Amniotic stem cell (primary cell): ENCODE results near the gene USP47.

Experiments used
- DNase-seq: peaks from one replicate; lab custom pipeline; 2025; lab: John Stamatoyannopoulos, UW

USP47 gene

GRCh38 chr11:11980841-11981308 is 139.1 kb downstream of the USP47 start:
- DNase-seq = no peak

GRCh38 chr11:11981364-11981763 is 139.6 kb downstream of the USP47 start:
- no peak for DNase-seq

- no peak for DNase-seq
Observed at GRCh38 chr11:11981840-11982239, 140.1 kb downstream of the USP47 start.

GRCh38 chr11:11982461-11982860 is 140.7 kb downstream of the USP47 start:
- DNase-seq = no peak

- DNase-seq = no peak
Observed at GRCh38 chr11:11982975-11983374, 141.2 kb downstream of the USP47 start.

GRCh38 chr11:11983427-11983826 is 141.7 kb downstream of the USP47 start:
- no peak for DNase-seq

- no peak for DNase-seq
Observed at GRCh38 chr11:11984563-11984962, 142.8 kb downstream of the USP47 start.

- no peak for DNase-seq
Observed at GRCh38 chr11:11985016-11985715, 143.4 kb downstream of the USP47 start.

- no peak for DNase-seq
Observed at GRCh38 chr11:11985954-11986949, 144.5 kb downstream of the USP47 start.

- no peak for DNase-seq
Observed at GRCh38 chr11:11987503-11988022, 145.8 kb downstream of the USP47 start.

GRCh38 chr11:11988099-11988651 is 146.4 kb downstream of the USP47 start:
- no peak for DNase-seq

GRCh38 chr11:11988681-11989261 is 147.0 kb downstream of the USP47 start:
- DNase-seq = no peak

GRCh38 chr11:11989774-11990744 is 148.3 kb downstream of the USP47 start:
- no peak for DNase-seq

- no peak for DNase-seq
Observed at GRCh38 chr11:11992257-11993212, 150.8 kb downstream of the USP47 start.

- peak; percentile 77 for DNase-seq
Observed at GRCh38 chr11:11993839-11994238, 152.1 kb downstream of the USP47 start.

GRCh38 chr11:11995601-11996000 is 153.8 kb downstream of the USP47 start:
- no peak for DNase-seq

- no peak for DNase-seq
Observed at GRCh38 chr11:11996321-11997048, 154.7 kb downstream of the USP47 start.

- DNase-seq = no peak
Observed at GRCh38 chr11:11997049-11997322, 155.2 kb downstream of the USP47 start.
